DLD1 (cell line): ENCODE results near the gene C10orf143.
"Not testable (repeated sequence)": the region's sequence is repeated elsewhere in the genome, so short reads cannot be mapped to it uniquely, and the experiment has no call there.

Source experiments
- in situ Hi-C: cut with HindIII; loops from 2 replicates; pipeline ENCODE4 v1.10.0; 2017; ENCODE audit warnings: low sequenced_read_pairs

C10orf143 gene

GRCh38 chr10:130037169-130037661 lies 73.4 kb downstream of the C10orf143 start:
- in situ Hi-C loops, result no loop called here

- in situ Hi-C loops, result no loop called here
Observed at GRCh38 chr10:130036296-130037065, 74.1 kb downstream of the C10orf143 start.

- in situ Hi-C loops, result no loop called here
Observed at GRCh38 chr10:130029209-130029608, 81.4 kb downstream of the C10orf143 start.

GRCh38 chr10:130028465-130028819 lies 82.2 kb downstream of the C10orf143 start:
- in situ Hi-C loops, result no loop called here

- in situ Hi-C loops, result no loop called here
Observed at GRCh38 chr10:130027716-130028464, 82.7 kb downstream of the C10orf143 start.

- in situ Hi-C loops, result no loop called here
Observed at GRCh38 chr10:130026670-130027456, 83.8 kb downstream of the C10orf143 start.

- in situ Hi-C loops, result no loop called here
Observed at GRCh38 chr10:130025811-130026485, 84.7 kb downstream of the C10orf143 start.

- in situ Hi-C loops, result no loop called here
Observed at GRCh38 chr10:130025326-130025725, 85.3 kb downstream of the C10orf143 start.

GRCh38 chr10:130024779-130025325 lies 85.8 kb downstream of the C10orf143 start:
- in situ Hi-C loops, result no loop called here

- in situ Hi-C loops, result not testable (repeated sequence)
Observed at GRCh38 chr10:130024326-130024725, 86.3 kb downstream of the C10orf143 start.

GRCh38 chr10:130023454-130024230 lies 87.0 kb downstream of the C10orf143 start:
- in situ Hi-C loops, result no loop called here

GRCh38 chr10:130022511-130023299 lies 87.9 kb downstream of the C10orf143 start:
- in situ Hi-C loops, result no loop called here

- in situ Hi-C loops, result no loop called here
Observed at GRCh38 chr10:130022086-130022485, 88.5 kb downstream of the C10orf143 start.

GRCh38 chr10:130021383-130021950 lies 89.2 kb downstream of the C10orf143 start:
- in situ Hi-C loops, result no loop called here

GRCh38 chr10:130020651-130021382 lies 89.8 kb downstream of the C10orf143 start:
- in situ Hi-C loops, result no loop called here

GRCh38 chr10:130018730-130019185 lies 91.9 kb downstream of the C10orf143 start:
- in situ Hi-C loops, result no loop called here

GRCh38 chr10:130018265-130018664 lies 92.4 kb downstream of the C10orf143 start:
- in situ Hi-C loops, result no loop called here

GRCh38 chr10:130017631-130018022 lies 93.0 kb downstream of the C10orf143 start:
- in situ Hi-C loops, result no loop called here
